ENCODE results near the gene HPD. TPM values are rescaled to one million over a fixed set of nuclear protein-coding genes. Genes with fewer than 3 reads are reported as not detected.

HPD gene
- total RNA-seq, 1 experiment from 2014 or later = 0.51 TPM

GRCh38 chr12:121831571-121832245, 27.0 kb downstream of the HPD start:
- DNase-seq (ENCODE audit: low read depth, low spot score) (no peak), ATAC-seq (no peak)
- peaks cover 3% of the 10 kb centered on the region for H3K36me3 ChIP-seq (ENCODE audit: control insufficient read depth, insufficient read depth, low read length)
- intact Hi-C loops (cut with micrococcal nuclease; ENCODE audit: unreplicated experiment) (no loop called here), in situ Hi-C loops (cut with HindIII; ENCODE audit: low pct_unique_long_range_greater_than_20kb, low sequenced_read_pairs) (no loop called here)
- no peaks in the 10 kb centered on the region for H3K27me3 ChIP-seq (ENCODE audit: control insufficient read depth, insufficient read depth, low read length)
- H3K4me3 ChIP-seq (ENCODE audit: low read depth in 2 of 2, low read length in 2 of 2) = no peak overlapping the region
- H3K9me3 ChIP-seq (ENCODE audit: control insufficient read depth, insufficient read depth, low read depth, low read length) = no peaks in the 10 kb centered on the region
- POLR2A ChIA-PET = no interaction called here
- TF ChIP-seq CTCF (IDR thresholded peaks at IDR 0.05) = no peak
- TF ChIP-seq SIN3A (IDR thresholded peaks at IDR 0.05; ENCODE audit: borderline replicate concordance, insufficient read depth, low read depth, low read length) = no peak
- no peak for TF ChIP-seq REST (IDR thresholded peaks at IDR 0.05; ENCODE audit: insufficient read depth in 1 of 2, low read depth in 2 of 2, low read length in 1 of 2)
- TF ChIP-seq TCF7L2 (IDR thresholded peaks at IDR 0.05; ENCODE audit: low read depth, low read length) = no peak
- TF ChIP-seq POLR2AphosphoS5 (IDR thresholded peaks at IDR 0.05; ENCODE audit: low read depth, low read length) = no peak
- CTCF ChIA-PET = no interaction called here
- no peak overlapping the region for H3K27ac ChIP-seq (ENCODE audit: low read length)
- no peaks in the 10 kb centered on the region for H3K4me1 ChIP-seq (ENCODE audit: control insufficient read depth, insufficient read depth, low read length)
- no TSS peak for BruUV-seq (replicated peaks)

- ATAC-seq (no peak), DNase-seq (ENCODE audit: low read depth, low spot score) (no peak)
- in situ Hi-C loops (cut with HindIII; ENCODE audit: low pct_unique_long_range_greater_than_20kb, low sequenced_read_pairs) (no loop called here), intact Hi-C loops (cut with micrococcal nuclease; ENCODE audit: unreplicated experiment) (no loop called here)
- Histone ChIP-seq H3K4me1 (ENCODE audit: control insufficient read depth, insufficient read depth, low read length) (no peaks in the 10 kb centered on the region), H3K27ac (ENCODE audit: low read length) (no peak overlapping the region), H3K9me3 (ENCODE audit: control insufficient read depth, insufficient read depth, low read depth, low read length) (no peaks in the 10 kb centered on the region), H3K4me3 (ENCODE audit: low read depth in 2 of 2, low read length in 2 of 2) (no peak overlapping the region), H3K36me3 (ENCODE audit: control insufficient read depth, insufficient read depth, low read length) (peaks cover 3% of the 10 kb centered on the region), H3K27me3 (ENCODE audit: control insufficient read depth, insufficient read depth, low read length) (no peaks in the 10 kb centered on the region)
- TF ChIP-seq TCF7L2 (IDR thresholded peaks at IDR 0.05; ENCODE audit: low read depth, low read length) (no peak), SIN3A (IDR thresholded peaks at IDR 0.05; ENCODE audit: borderline replicate concordance, insufficient read depth, low read depth, low read length) (no peak), REST (IDR thresholded peaks at IDR 0.05; ENCODE audit: insufficient read depth in 1 of 2, low read depth in 2 of 2, low read length in 1 of 2) (no peak), POLR2AphosphoS5 (IDR thresholded peaks at IDR 0.05; ENCODE audit: low read depth, low read length) (no peak), CTCF (IDR thresholded peaks at IDR 0.05) (no peak)
- ChIA-PET POLR2A (no interaction called here), CTCF (no interaction called here)
- TSS peak; percentile 79 for BruUV-seq (replicated peaks)
These were observed 27.9 kb downstream of the HPD start for GRCh38 chr12:121830588-121831265.

Measured in Panc1 (cell line).